ENCODE data around the gene PIK3C2G.
A peak's percentile ranks its signal among the peaks of the same experiment; 100 is the strongest.

GRCh38 chr12:18567787-18568186 lies 306.5 kb downstream of the PIK3C2G start:
- TF ChIP-seq, protein P1, sequence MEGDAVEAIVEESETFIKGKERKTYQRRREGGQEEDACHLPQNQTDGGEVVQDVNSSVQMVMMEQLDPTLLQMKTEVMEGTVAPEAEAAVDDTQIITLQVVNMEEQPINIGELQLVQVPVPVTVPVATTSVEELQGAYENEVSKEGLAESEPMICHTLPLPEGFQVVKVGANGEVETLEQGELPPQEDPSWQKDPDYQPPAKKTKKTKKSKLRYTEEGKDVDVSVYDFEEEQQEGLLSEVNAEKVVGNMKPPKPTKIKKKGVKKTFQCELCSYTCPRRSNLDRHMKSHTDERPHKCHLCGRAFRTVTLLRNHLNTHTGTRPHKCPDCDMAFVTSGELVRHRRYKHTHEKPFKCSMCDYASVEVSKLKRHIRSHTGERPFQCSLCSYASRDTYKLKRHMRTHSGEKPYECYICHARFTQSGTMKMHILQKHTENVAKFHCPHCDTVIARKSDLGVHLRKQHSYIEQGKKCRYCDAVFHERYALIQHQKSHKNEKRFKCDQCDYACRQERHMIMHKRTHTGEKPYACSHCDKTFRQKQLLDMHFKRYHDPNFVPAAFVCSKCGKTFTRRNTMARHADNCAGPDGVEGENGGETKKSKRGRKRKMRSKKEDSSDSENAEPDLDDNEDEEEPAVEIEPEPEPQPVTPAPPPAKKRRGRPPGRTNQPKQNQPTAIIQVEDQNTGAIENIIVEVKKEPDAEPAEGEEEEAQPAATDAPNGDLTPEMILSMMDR (IDR thresholded peaks at IDR 0.05; ENCODE audit: low read depth, low read length, missing input control), result no peak
- TF ChIP-seq, protein P2, sequence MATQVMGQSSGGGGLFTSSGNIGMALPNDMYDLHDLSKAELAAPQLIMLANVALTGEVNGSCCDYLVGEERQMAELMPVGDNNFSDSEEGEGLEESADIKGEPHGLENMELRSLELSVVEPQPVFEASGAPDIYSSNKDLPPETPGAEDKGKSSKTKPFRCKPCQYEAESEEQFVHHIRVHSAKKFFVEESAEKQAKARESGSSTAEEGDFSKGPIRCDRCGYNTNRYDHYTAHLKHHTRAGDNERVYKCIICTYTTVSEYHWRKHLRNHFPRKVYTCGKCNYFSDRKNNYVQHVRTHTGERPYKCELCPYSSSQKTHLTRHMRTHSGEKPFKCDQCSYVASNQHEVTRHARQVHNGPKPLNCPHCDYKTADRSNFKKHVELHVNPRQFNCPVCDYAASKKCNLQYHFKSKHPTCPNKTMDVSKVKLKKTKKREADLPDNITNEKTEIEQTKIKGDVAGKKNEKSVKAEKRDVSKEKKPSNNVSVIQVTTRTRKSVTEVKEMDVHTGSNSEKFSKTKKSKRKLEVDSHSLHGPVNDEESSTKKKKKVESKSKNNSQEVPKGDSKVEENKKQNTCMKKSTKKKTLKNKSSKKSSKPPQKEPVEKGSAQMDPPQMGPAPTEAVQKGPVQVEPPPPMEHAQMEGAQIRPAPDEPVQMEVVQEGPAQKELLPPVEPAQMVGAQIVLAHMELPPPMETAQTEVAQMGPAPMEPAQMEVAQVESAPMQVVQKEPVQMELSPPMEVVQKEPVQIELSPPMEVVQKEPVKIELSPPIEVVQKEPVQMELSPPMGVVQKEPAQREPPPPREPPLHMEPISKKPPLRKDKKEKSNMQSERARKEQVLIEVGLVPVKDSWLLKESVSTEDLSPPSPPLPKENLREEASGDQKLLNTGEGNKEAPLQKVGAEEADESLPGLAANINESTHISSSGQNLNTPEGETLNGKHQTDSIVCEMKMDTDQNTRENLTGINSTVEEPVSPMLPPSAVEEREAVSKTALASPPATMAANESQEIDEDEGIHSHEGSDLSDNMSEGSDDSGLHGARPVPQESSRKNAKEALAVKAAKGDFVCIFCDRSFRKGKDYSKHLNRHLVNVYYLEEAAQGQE (IDR thresholded peaks at IDR 0.05), result no peak
- TF ChIP-seq RXRA (IDR thresholded peaks at IDR 0.05) (no peak), GABPA (IDR thresholded peaks at IDR 0.05 in 1 of 2, conservative IDR thresholded peaks at IDR 0.05 in 1 of 2) (no peak), HNF4A (conservative IDR thresholded peaks at IDR 0.05) (peak; percentile 64), EGR1 (IDR thresholded peaks at IDR 0.05; ENCODE audit: low read depth in 2 of 2) (no peak), FOXA1 (IDR thresholded peaks at IDR 0.05) (no peak), SP1 (IDR thresholded peaks at IDR 0.05) (no peak), YY1 (IDR thresholded peaks at IDR 0.05) (no peak), TAF1 (conservative IDR thresholded peaks at IDR 0.05) (no peak)
- TF ChIP-seq, protein P3, sequence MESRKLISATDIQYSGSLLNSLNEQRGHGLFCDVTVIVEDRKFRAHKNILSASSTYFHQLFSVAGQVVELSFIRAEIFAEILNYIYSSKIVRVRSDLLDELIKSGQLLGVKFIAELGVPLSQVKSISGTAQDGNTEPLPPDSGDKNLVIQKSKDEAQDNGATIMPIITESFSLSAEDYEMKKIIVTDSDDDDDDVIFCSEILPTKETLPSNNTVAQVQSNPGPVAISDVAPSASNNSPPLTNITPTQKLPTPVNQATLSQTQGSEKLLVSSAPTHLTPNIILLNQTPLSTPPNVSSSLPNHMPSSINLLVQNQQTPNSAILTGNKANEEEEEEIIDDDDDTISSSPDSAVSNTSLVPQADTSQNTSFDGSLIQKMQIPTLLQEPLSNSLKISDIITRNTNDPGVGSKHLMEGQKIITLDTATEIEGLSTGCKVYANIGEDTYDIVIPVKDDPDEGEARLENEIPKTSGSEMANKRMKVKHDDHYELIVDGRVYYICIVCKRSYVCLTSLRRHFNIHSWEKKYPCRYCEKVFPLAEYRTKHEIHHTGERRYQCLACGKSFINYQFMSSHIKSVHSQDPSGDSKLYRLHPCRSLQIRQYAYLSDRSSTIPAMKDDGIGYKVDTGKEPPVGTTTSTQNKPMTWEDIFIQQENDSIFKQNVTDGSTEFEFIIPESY (IDR thresholded peaks at IDR 0.05), result no peak
- TF ChIP-seq, protein P4, sequence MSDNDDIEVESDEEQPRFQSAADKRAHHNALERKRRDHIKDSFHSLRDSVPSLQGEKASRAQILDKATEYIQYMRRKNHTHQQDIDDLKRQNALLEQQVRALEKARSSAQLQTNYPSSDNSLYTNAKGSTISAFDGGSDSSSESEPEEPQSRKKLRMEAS (IDR thresholded peaks at IDR 0.05), result no peak
